Osteoblast (primary cell): ENCODE measurements around the gene CTSF. TPM values are rescaled to one million over a fixed set of nuclear protein-coding genes. Genes with fewer than 3 reads are reported as not detected.

ENCODE experiments used
- DNase-seq: peaks from one replicate; pipeline ENCODE4 v3.0.0; 2011; ENCODE audit warnings: low spot score, mixed read lengths; ENCODE audit not compliant: insufficient read length; ENCODE audit errors: missing footprints
- H2AFZ ChIP-seq: 2 replicates; pipeline ENCODE4 v1.6.0; 2011; ENCODE audit warnings: mild to moderate bottlenecking, low read length
- H3K27ac ChIP-seq: 2 replicates; pipeline ENCODE4 v1.5.1; 2011; ENCODE audit warnings: mild to moderate bottlenecking, low read depth, low read length, moderate library complexity
- H3K27me3 ChIP-seq: 2 replicates; pipeline ENCODE4 v1.6.0; 2012; ENCODE audit warnings: mild to moderate bottlenecking, control low read depth, inconsistent platforms, low read length, moderate library complexity; ENCODE audit not compliant: insufficient read depth
- H3K36me3 ChIP-seq: 2 replicates; pipeline ENCODE4 v1.5.1; 2011; ENCODE audit warnings: mild to moderate bottlenecking, low read length, control low read depth, moderate library complexity; ENCODE audit not compliant: insufficient read depth
- H3K4me1 ChIP-seq: 2 replicates; pipeline ENCODE4 v1.5.1; 2011; ENCODE audit warnings: mild to moderate bottlenecking, low read length, control low read depth, moderate library complexity; ENCODE audit not compliant: insufficient read depth
- H3K4me2 ChIP-seq: 2 replicates; pipeline ENCODE4 v1.6.0; 2011; ENCODE audit warnings: mild to moderate bottlenecking, low read length; ENCODE audit not compliant: insufficient read depth
- H3K4me3 ChIP-seq: fragments of 200-600 bp; sonication (generic); 3 replicates; pipeline ENCODE4 v1.5.1; 2012; ENCODE audit warnings: mild to moderate bottlenecking, low read length, inconsistent platforms; ENCODE audit not compliant: insufficient read depth
- H3K79me2 ChIP-seq: 2 replicates; pipeline ENCODE4 v1.6.0; 2012; ENCODE audit warnings: mild to moderate bottlenecking, low read length, control low read depth, inconsistent platforms; ENCODE audit not compliant: insufficient read depth
- H3K9me3 ChIP-seq: 2 replicates; pipeline ENCODE4 v1.5.1; 2011; ENCODE audit warnings: low read depth, low read length, control low read depth
- H4K20me1 ChIP-seq: 2 replicates; pipeline ENCODE4 v1.6.0; 2012; ENCODE audit warnings: mild to moderate bottlenecking, low read length, control low read depth; ENCODE audit not compliant: insufficient read depth
- CTCF ChIP-seq: IDR thresholded peaks from 2 replicates; pipeline ENCODE4 v1.5.1; 2011; ENCODE audit warnings: mild to moderate bottlenecking, low read depth, low read length, moderate library complexity; ENCODE audit errors: extremely low read depth
- small RNA-seq: library from RNA; depleted of rRNA; stranded (forward); fragments of <200 nt; gene quantifications from one replicate; pipeline ENCODE3, GENCODE V24; 2012
- total RNA-seq: library from RNA; depleted of rRNA; stranded (reverse); fragments of >200 nt; gene quantifications from 2 replicates; pipeline ENCODE4 v1.2.3, GENCODE V29; 2012

The CTSF gene
- total RNA-seq, 1 donor, result 45.6 TPM

DNA sequence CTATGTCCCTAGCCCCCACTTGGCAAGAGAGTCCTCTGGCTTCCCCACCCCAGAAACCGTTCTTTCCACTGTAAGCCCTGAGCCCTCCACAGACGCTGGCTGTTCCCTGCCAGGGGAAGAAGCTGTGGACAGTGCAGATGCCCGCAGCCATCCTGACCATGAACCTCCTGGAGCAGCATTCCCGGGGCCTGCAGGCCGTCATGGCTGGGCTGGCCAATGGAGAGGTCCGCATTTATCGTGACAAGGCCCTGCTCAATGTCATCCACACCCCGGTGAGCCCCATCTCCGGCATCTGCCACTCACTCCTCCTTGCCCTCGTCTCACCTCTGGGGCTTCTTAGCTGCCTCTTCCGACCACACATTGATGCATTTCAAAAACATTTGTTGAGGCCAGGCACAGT is 44.8 kb downstream of the CTSF start:
- no peak overlapping the region for H3K4me2 ChIP-seq
- TF ChIP-seq CTCF, result no peak
- no peaks in the 10 kb centered on the region for H3K4me1 ChIP-seq
- H4K20me1 ChIP-seq, result no peaks in the 10 kb centered on the region
- H3K79me2 ChIP-seq, result no peaks in the 10 kb centered on the region
- no peaks in the 10 kb centered on the region for H3K27me3 ChIP-seq
- H3K27ac ChIP-seq, result no peak overlapping the region
- no peaks in the 10 kb centered on the region for H3K9me3 ChIP-seq
- no peak for DNase-seq
- no peak overlapping the region for H3K4me3 ChIP-seq
- H3K36me3 ChIP-seq, result peaks cover 35% of the 10 kb centered on the region
- H2AFZ ChIP-seq, result no peak overlapping the region

Small RNAs within 50 kb of the gene (small RNA-seq; reads per million reads assigned to genes)
- not detected for gene RNU4-39P

Other genes starting within 250 kb of the CTSF start
- gene RIN1, start 232.2 kb downstream of the CTSF start, total RNA-seq, result 27.1 and 31.8 TPM in 2 replicates
- 43.0 and 43.1 TPM in 2 replicates for gene BRMS1, start 223.5 kb downstream of the CTSF start, total RNA-seq
- gene B4GAT1, start 221.0 kb downstream of the CTSF start, total RNA-seq, result 20.6 and 21.2 TPM in 2 replicates
- gene SLC29A2, start 196.8 kb downstream of the CTSF start, total RNA-seq, result under 0.01 and 0.29 TPM in 2 replicates
- 0.36 TPM in 1 of 2 replicates, not detected in the other for gene NPAS4, start 147.6 kb downstream of the CTSF start, total RNA-seq
- gene MRPL11, start 129.8 kb downstream of the CTSF start, total RNA-seq, result 31.5 and 33.3 TPM in 2 replicates
- 18.9 and 19.2 TPM in 2 replicates for gene PELI3, start 101.7 kb downstream of the CTSF start, total RNA-seq
- gene DPP3, start 88.2 kb downstream of the CTSF start, total RNA-seq, result 35.8 and 36.5 TPM in 2 replicates
- 39.2 and 43.8 TPM in 2 replicates for gene BBS1, start 58.0 kb downstream of the CTSF start, total RNA-seq
- gene ZDHHC24, start 22.6 kb downstream of the CTSF start, total RNA-seq, result 9.4 and 10.5 TPM in 2 replicates
- gene ACTN3, start 21.7 kb downstream of the CTSF start, total RNA-seq, result under 0.01 TPM in 1 of 2 replicates, not detected in the other
- 0.88 and 1.1 TPM in 2 replicates for gene CCDC87, start 24.5 kb upstream of the CTSF start, total RNA-seq
- 35.8 and 43.3 TPM in 2 replicates for gene CCS, start 24.6 kb upstream of the CTSF start, total RNA-seq
- 22.4 and 25.3 TPM in 2 replicates for gene RBM14, start 48.0 kb upstream of the CTSF start, total RNA-seq
- 80.4 and 84.0 TPM in 2 replicates for gene RBM4, start 70.1 kb upstream of the CTSF start, total RNA-seq
- 19.2 and 21.8 TPM in 2 replicates for gene RBM4B, start 109.3 kb upstream of the CTSF start, total RNA-seq
- 0.88 and 2.2 TPM in 2 replicates for gene SPTBN2, start 160.6 kb upstream of the CTSF start, total RNA-seq